ENCODE results near the gene KRTAP2-4.
"Not testable (repeated sequence)": the region's sequence is repeated elsewhere in the genome, so short reads cannot be mapped to it uniquely, and the experiment has no call there.

Gene KRTAP2-4

GRCh38 chr17:41088760-41089352 is 23.2 kb upstream of the KRTAP2-4 start:
- peaks cover 11% of the 10 kb centered on the region for H3K27me3 Mint-ChIP-seq
- DNase-seq, H3K27ac Mint-ChIP-seq, H3K36me3 Mint-ChIP-seq, CTCF ChIA-PET, H3K4me1 Mint-ChIP-seq, H3K4me3 Mint-ChIP-seq, H3K9me3 Mint-ChIP-seq: not testable (repeated sequence)

DNA sequence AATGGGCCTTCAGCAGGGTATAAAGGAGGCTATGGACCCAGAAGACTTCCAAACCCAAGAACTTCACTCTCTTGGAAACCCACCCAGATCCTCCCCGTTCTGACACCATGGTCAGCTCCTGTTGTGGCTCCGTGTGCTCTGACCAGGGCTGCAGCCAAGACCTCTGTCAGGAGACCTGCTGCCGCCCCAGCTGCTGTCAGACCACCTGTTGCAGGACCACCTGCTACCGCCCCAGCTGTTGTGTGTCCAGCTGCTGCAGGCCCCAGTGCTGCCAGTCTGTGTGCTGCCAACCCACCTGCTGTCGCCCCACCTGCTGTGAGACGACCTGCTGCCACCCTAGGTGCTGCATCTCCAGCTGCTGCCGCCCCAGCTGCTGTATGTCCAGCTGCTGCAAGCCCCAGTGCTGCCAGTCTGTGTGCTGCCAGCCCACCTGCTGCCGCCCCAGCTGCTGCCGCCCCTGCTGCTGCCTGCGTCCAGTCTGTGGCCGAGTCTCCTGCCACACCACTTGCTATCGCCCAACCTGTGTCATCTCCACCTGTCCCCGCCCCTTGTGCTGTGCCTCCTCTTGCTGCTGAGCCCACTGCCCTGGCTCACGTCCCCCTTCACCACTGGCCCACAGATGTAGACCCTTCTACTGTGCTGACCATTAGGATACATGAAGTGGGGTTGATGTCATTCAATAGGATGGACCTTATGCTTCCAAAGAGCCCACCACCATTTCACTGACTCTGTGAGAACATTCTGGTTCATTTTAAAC is 18.6 kb upstream of the KRTAP2-4 start, which contains the start of gene KRTAP4-7:
Gene KRTAP4-7, plus strand, starts transcription at position 51 of the 757 bp plus-strand sequence. Its CDS starts 57 bp downstream, at position 108.
- CTCF ChIA-PET, H3K4me1 Mint-ChIP-seq, H3K4me3 Mint-ChIP-seq: not testable (repeated sequence)

DNA sequence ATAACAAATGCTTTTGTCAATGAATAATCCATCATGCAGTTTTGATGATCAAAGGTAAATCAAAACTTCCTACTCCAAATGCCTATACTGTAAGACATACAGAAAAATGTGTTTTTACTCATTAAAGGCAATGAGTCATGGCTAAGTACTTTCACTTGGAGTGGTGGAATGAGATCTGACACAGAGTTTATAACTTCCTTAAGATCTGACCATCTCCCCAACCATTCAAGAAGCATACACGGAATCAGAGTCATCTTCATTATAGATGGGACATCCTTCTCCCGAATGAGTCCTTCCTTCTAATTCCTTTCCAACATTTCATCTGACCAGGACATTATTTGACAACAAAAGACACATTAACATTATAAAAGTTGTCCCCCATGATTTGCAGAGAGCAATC is 17.7 kb upstream of the KRTAP2-4 start:
- H3K27me3 Mint-ChIP-seq, DNase-seq, H3K4me3 Mint-ChIP-seq, H3K9me3 Mint-ChIP-seq, H3K27ac Mint-ChIP-seq, H3K36me3 Mint-ChIP-seq, H3K4me1 Mint-ChIP-seq, CTCF ChIA-PET: not testable (repeated sequence)

More for the DNA sequence above, 18.6 kb upstream of the KRTAP2-4 start, which contains the start of gene KRTAP4-7:
- DNase-seq, H3K27ac Mint-ChIP-seq, H3K36me3 Mint-ChIP-seq, H3K27me3 Mint-ChIP-seq, H3K9me3 Mint-ChIP-seq: not testable (repeated sequence)

DNA sequence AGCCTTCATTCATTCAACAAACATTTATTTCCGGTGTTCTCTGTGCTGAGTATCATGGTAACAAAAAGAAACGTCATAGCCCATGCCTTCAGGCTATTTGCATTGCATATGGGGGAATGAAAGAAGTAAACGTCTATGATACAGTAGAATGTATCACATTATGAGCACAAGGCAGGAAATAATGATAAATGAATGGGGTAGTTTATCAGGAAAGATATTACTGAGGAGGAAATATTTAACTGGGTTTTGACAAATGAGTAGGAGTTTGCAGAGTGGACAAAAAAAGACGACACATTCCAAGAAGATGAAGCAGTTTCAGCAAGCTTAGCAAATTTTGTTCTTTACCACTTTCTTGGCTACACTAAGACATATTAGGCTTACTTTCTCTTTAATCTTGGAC is 16.9 kb upstream of the KRTAP2-4 start:
- Mint-ChIP-seq H3K27ac (no peak overlapping the region), H3K27me3 (peaks cover 4% of the 10 kb centered on the region), H3K4me1 (no peaks in the 10 kb centered on the region), H3K4me3 (no peak overlapping the region), H3K36me3 (no peaks in the 10 kb centered on the region), H3K9me3 (no peaks in the 10 kb centered on the region)
- CTCF ChIA-PET, result no interaction called here
- DNase-seq, result no peak

DNA sequence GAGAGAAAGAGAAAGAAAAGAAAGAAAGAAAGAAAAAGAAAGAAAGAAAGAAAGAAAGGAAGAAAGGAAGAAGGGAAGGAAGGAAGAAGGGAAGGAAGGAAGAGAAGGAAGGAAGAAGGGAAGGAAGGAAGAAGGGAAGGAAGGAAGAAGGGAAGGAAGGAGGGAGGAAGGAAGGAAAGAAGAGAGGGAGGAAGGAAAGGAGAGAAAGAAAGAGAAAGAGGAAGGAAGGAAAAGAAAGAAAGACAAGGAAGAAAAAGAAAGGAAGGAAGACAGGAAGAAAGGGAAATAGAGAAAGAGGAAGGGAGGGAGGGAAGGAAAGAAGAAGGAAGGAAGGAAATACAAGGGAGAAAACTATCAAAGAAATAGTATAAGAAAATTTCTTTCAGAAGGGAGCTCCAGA is 11.1 kb upstream of the KRTAP2-4 start:
- no peak overlapping the region for H3K4me3 Mint-ChIP-seq
- CTCF ChIA-PET, result no interaction called here
- H3K27ac Mint-ChIP-seq, result no peak overlapping the region
- peaks cover 10% of the 10 kb centered on the region for H3K27me3 Mint-ChIP-seq
- H3K36me3 Mint-ChIP-seq, result no peaks in the 10 kb centered on the region
- no peaks in the 10 kb centered on the region for H3K4me1 Mint-ChIP-seq
- DNase-seq, result no peak
- no peaks in the 10 kb centered on the region for H3K9me3 Mint-ChIP-seq

DNA sequence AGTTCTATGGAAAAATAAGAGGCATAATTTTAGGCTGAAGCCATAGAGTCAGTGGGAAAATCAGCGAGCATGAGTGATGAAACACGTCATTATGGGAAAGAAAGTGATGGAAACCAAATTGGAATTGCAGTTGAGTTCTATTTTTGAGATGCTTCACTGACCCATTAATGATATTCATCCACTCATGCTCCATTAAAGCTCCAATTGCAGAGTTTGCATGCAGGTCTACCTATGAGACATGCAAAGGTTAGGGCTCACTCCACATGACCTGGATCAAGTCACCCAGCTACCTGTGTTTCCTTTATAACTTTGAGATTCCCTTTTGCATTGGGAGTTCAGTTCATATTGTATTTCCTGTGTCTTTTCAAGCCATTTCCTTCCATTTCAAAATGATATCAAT is 8.0 kb upstream of the KRTAP2-4 start:
- Mint-ChIP-seq H3K27ac (no peak overlapping the region), H3K27me3 (peaks cover 10% of the 10 kb centered on the region), H3K36me3 (no peaks in the 10 kb centered on the region), H3K4me1 (no peaks in the 10 kb centered on the region), H3K9me3 (no peaks in the 10 kb centered on the region), H3K4me3 (no peak overlapping the region)
- CTCF ChIA-PET, result interaction anchor here (1.3 kb wide), 1 partner anchor 219 kb away, joined by 3 read pairs; no protein-coding TSS in a partner anchor
- DNase-seq, result no peak

- H3K27me3 Mint-ChIP-seq, result peaks cover 8% of the 10 kb centered on the region
- H3K9me3 Mint-ChIP-seq, result no peaks in the 10 kb centered on the region
- no peak for DNase-seq
- no peak overlapping the region for H3K4me3 Mint-ChIP-seq
- H3K36me3 Mint-ChIP-seq, result no peaks in the 10 kb centered on the region
- CTCF ChIA-PET, result no interaction called here
- no peaks in the 10 kb centered on the region for H3K4me1 Mint-ChIP-seq
- no peak overlapping the region for H3K27ac Mint-ChIP-seq
These were observed 6.1 kb upstream of the KRTAP2-4 start for GRCh38 chr17:41071606-41072360.

GRCh38 chr17:41069031-41069430 is 3.4 kb upstream of the KRTAP2-4 start:
- Mint-ChIP-seq H3K36me3 (no peaks in the 10 kb centered on the region), H3K4me1 (no peaks in the 10 kb centered on the region), H3K9me3 (no peaks in the 10 kb centered on the region), H3K4me3 (no peak overlapping the region), H3K27me3 (no peaks in the 10 kb centered on the region), H3K27ac (no peak overlapping the region)
- CTCF ChIA-PET, result interaction anchor here (0.9 kb wide), 1 partner anchor 10 kb away, joined by 3 read pairs; no protein-coding TSS in a partner anchor
- DNase-seq, result no peak

DNA sequence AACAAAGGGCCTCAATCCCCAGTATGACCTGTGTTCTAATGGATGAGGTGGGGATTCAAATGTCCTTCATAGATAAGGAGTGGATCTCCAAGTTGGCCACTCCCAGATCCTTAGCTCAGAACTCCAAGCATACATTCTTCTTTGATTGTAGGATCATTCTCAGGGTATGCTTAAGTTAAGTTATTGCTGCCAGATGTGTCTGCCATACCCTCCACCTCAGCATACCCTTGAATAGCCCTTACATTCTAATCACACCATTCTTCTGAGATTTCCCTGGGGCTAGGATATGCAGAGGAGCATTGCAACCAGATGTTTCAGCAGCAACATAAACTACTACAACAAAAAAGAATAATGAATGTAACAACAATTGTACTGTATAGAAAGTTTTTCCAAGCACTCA is 1.6 kb upstream of the KRTAP2-4 start:
- Mint-ChIP-seq H3K4me1 (no peaks in the 10 kb centered on the region), H3K27me3 (peaks cover under 1% of the 10 kb centered on the region), H3K36me3 (no peaks in the 10 kb centered on the region), H3K4me3 (no peak overlapping the region), H3K9me3 (no peaks in the 10 kb centered on the region), H3K27ac (no peak overlapping the region)
- DNase-seq, result no peak
- CTCF ChIA-PET, result no interaction called here

DNA sequence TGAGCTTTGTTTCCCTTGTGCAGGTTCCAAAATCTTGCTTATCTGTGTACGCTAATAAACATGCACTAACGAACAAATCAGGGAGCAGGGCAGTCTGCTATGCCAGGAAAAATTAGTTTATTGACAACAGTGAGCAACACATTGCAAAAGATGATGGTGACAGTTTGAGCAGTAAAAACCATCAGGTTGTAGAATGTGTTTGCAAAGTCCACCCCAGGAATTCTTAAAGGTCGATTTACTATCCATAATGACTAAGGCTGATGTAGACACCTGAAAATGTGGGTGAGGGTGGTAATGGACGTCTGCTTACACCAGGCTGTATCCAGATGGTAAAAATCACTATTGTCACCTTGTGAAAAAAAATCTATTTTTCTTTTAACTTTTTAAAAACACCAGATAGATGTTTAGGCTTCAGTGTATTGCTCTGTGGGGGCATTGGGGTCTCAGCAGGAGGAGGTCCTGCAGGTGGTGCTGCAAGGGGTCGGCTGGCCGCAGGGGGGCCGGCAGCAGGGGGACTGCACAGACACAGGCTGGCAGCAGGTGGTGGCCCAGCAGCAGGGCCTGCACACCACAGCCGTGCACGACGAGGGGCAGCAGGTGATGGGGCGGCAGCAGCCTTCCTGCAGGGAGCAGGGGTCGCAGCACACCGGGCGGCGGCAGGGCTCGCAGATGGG is 526 bp downstream of the KRTAP2-4 start:
- H3K27ac Mint-ChIP-seq, H3K36me3 Mint-ChIP-seq, H3K4me3 Mint-ChIP-seq, CTCF ChIA-PET, DNase-seq, H3K9me3 Mint-ChIP-seq, H3K4me1 Mint-ChIP-seq: not testable (repeated sequence)
- peaks cover 11% of the 10 kb centered on the region for H3K27me3 Mint-ChIP-seq

DNA sequence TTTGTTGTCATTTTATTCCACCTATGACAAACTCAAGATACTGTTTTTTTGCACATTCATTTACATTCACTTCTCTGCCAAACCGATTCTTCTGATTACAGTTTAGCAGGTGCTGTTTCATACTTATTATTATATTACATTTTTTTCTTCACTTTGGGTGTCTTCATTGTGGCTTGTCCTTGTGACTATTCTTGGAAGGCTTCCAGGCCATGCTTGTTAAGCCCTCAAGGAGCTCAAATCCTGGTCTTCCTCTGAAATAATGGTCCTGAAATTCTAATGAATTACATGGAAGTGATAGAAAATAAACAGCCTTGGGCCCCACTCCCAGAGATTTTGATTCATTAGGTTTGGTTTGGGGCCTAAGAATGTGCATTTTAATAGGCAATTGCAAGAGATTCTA is 1.4 kb downstream of the KRTAP2-4 start:
- DNase-seq, result no peak
- H3K27me3 Mint-ChIP-seq, result peaks cover 18% of the 10 kb centered on the region
- no peaks in the 10 kb centered on the region for H3K36me3 Mint-ChIP-seq
- H3K9me3 Mint-ChIP-seq, result no peaks in the 10 kb centered on the region
- H3K4me1 Mint-ChIP-seq, result no peaks in the 10 kb centered on the region
- H3K27ac Mint-ChIP-seq, result no peak overlapping the region
- CTCF ChIA-PET, result no interaction called here
- H3K4me3 Mint-ChIP-seq, result no peak overlapping the region

- Mint-ChIP-seq H3K4me1 (no peaks in the 10 kb centered on the region), H3K27ac (no peak overlapping the region), H3K27me3 (peaks cover 21% of the 10 kb centered on the region), H3K36me3 (no peaks in the 10 kb centered on the region), H3K4me3 (no peak overlapping the region), H3K9me3 (no peaks in the 10 kb centered on the region)
- no peak for DNase-seq
- CTCF ChIA-PET, result no interaction called here
These were observed 2.2 kb downstream of the KRTAP2-4 start for GRCh38 chr17:41063449-41063848.

GRCh38 chr17:41061964-41062363 is 3.7 kb downstream of the KRTAP2-4 start:
- Mint-ChIP-seq H3K27me3 (peaks cover 21% of the 10 kb centered on the region), H3K4me1 (no peaks in the 10 kb centered on the region), H3K36me3 (no peaks in the 10 kb centered on the region), H3K9me3 (peaks cover 6% of the 10 kb centered on the region), H3K4me3 (no peak overlapping the region), H3K27ac (no peak overlapping the region)
- DNase-seq, result no peak
- CTCF ChIA-PET, result no interaction called here

DNA sequence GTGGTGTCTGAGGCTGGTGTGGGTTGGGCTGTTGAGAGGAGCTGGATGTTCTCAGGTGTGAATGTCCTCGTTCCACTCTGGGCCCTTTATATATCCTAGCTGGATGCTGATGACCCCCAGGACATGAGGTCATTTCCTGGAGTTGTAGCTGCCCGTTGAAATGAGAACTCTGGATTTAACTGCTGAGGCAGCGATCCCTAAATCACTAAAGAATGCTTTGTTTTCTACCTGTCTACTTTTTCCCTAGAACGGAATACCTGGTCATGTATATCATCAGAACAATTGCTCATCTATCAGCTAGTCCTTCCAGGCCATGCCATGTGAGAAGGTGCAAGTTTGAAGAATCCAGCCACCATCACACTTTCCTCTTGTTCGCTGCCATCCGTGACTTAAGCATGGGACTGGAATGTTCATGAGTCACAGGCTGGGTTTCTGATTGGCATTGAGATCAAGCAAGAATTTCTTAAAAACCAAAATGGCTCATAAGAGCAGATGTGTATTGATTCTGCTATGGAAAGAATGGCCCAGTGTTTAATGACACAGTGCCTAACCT is 5.6 kb downstream of the KRTAP2-4 start, which contains the start of gene KRTAP2-3:
Gene KRTAP2-3, minus strand, starts transcription at position 63 of the 553 bp plus-strand sequence. CDS start 64 bp downstream, outside the sequence.
- H3K27me3 Mint-ChIP-seq, result peaks cover 21% of the 10 kb centered on the region
- no peak for DNase-seq
- H3K36me3 Mint-ChIP-seq, result no peaks in the 10 kb centered on the region
- no peaks in the 10 kb centered on the region for H3K4me1 Mint-ChIP-seq
- CTCF ChIA-PET, result no interaction called here
- H3K9me3 Mint-ChIP-seq, result peaks cover 6% of the 10 kb centered on the region
- H3K4me3 Mint-ChIP-seq, result no peak within 1 kb of the TSS
- H3K27ac Mint-ChIP-seq, result no peak within 1 kb of the TSS

Measured in activated naive CD4-positive, alpha-beta T cell treated with anti-CD3 and anti-CD28 coated beads, Interleukin-2, amount 10 ng/mL, durations not matched to agents 7 days and 5 days (primary cell).